Cardiac muscle cell (in vitro differentiated cells and primary cell): ENCODE data around the gene CPNE5. TPM values are rescaled to one million over a fixed set of nuclear protein-coding genes. Genes with fewer than 3 reads are reported as not detected.

Experiments
- DNase-seq, 2 donors: peaks; one replicate each; pipeline versions ENCODE4 v3.0.0 to v3.0.0-alpha.2; 2010 to 2017; ENCODE audit warnings: low read depth in 1 of 2, low spot score in 1 of 2
- H3K27ac ChIP-seq: fragments of 200-600 bp; sonication (generic); 2 replicates; pipeline ENCODE4 v1.5.1; 2016
- H3K27me3 ChIP-seq: fragments of 200-600 bp; sonication (generic); 2 replicates; pipeline ENCODE4 v1.6.0; 2016; ENCODE audit warnings: control low read depth
- H3K36me3 ChIP-seq: fragments of 200-600 bp; sonication (generic); 2 replicates; pipeline ENCODE4 v1.5.1; 2016; ENCODE audit warnings: control low read depth
- H3K4me1 ChIP-seq: fragments of 200-600 bp; sonication (generic); 2 replicates; pipeline ENCODE4 v1.8.1; 2017; ENCODE audit warnings: low read depth, mild to moderate bottlenecking, mixed run types
- H3K4me3 ChIP-seq: fragments of 200-600 bp; sonication (generic); 2 replicates; pipeline ENCODE4 v1.5.1; 2016; ENCODE audit warnings: mild to moderate bottlenecking
- H3K9me3 ChIP-seq: fragments of 200-600 bp; sonication (generic); 2 replicates; pipeline ENCODE4 v1.5.1; 2017; ENCODE audit warnings: low read depth, mild to moderate bottlenecking, control low read depth
- CTCF ChIP-seq: IDR thresholded peaks from 2 replicates; pipeline ENCODE4 v1.5.1; 2012; ENCODE audit warnings: low read depth, mild to moderate bottlenecking, low read length
- polyA plus RNA-seq: library from polyadenylated mRNA; unstranded; fragments of >200 nt; fragmentation: Nextera tagmentation; extraction: Ambion mirVana; gene quantifications from 2 replicates; pipeline ENCODE4 v1.2.1, GENCODE V29; 2016
- total RNA-seq: library from RNA; depleted of rRNA; stranded (reverse); fragments of >200 nt; gene quantifications from 2 replicates; pipeline ENCODE4 v1.2.3, GENCODE V29; 2016

CPNE5 gene
- total and polyA plus RNA-seq, 2 experiments from 2014 or later: 51.6 to 52.1 TPM

- Histone ChIP-seq H3K4me3 (no peak overlapping the region), H3K27ac (no peak overlapping the region), H3K27me3 (no peaks in the 10 kb centered on the region), H3K9me3 (no peaks in the 10 kb centered on the region), H3K4me1 (peaks cover 8% of the 10 kb centered on the region), H3K36me3 (no peaks in the 10 kb centered on the region)
- no peak for TF ChIP-seq CTCF
- DNase-seq: peak in 1 of 2 donors; percentile 88
Measured at GRCh38 chr6:36829919-36830544, 9.2 kb downstream of the CPNE5 start.

DNA sequence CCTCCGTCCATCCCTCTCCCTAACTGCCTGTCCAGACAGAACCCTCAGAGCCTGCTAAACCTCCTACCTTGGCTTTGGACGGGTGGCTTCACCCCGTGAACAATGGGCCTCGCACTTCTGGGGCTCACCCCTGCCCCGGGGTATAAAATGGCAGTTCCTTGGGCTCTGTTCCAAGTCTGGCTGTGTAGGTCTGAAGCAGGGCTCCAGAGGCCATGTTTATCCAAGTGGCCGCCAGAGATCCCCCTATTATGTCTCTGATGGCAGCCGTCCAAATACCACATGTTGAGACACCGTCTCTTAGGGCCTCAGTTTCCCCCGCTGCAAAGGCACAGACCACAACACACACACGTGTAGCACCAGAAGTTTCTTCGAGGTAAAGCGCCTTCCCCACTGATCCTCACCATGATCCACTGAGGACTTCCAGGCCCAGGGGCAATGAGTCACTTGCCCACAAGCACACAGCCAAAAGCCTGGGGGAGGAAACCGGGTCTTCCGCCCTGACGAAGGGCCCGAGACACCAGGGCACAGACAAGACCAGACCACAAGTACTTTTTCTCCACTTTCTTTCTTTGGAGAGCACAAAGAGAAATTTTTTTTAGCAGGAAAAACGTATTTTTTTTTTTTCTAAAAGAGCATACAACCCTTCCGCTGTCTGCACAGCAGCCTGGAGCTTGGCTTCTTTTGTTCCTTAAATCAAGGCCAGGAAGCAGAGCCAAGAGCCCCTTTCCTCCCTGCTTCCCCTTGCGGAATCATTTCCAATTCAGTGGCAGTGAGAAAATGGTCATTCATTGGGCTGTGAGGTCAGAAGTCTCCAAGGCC is 11.8 kb downstream of the CPNE5 start:
- Histone ChIP-seq H3K4me1 (no peaks in the 10 kb centered on the region), H3K36me3 (no peaks in the 10 kb centered on the region), H3K9me3 (no peaks in the 10 kb centered on the region), H3K4me3 (no peak overlapping the region), H3K27ac (no peak overlapping the region), H3K27me3 (no peaks in the 10 kb centered on the region)
- no peak for TF ChIP-seq CTCF
- peak in 1 of 2 donors; percentile 96 for DNase-seq

DNA sequence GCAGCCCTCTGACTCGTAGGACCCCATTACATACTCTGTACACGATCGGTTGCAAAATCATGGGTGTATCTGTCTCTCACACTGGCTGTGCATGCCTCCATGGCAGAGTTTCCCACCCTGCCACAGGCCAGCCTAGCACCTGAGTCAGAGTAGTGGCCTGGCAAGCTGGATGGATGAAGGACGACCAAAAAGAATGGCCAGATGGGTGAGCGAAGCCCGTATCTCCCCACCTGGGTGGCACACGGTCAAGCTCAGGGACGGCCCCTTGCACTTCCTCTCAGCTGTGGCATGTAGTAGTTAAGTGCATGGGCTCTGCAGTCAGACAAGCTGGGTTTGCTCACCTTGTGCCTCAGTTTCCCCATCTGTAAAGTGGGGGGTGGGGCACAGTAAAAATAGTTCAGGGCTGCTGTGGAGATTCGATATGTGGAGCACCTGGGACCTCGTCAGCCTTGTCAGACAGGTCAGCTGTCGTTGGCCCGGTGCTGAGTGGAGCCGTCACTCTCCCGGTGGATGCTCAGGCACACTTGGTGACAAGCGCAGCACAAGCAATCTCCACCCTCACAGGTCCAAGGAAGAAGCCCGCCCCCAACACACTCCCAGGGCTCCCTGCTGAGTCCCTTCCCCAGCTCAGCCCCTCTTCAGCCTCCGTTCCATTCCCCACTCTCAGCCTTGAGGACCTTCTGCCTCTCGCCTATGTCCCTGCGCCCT is 12.6 kb downstream of the CPNE5 start:
- Histone ChIP-seq H3K4me1 (no peaks in the 10 kb centered on the region), H3K9me3 (no peaks in the 10 kb centered on the region), H3K27ac (no peak overlapping the region), H3K27me3 (no peaks in the 10 kb centered on the region), H3K4me3 (no peak overlapping the region), H3K36me3 (no peaks in the 10 kb centered on the region)
- no peak for DNase-seq
- no peak for TF ChIP-seq CTCF

GRCh38 chr6:36825994-36826393 is 13.2 kb downstream of the CPNE5 start:
- Histone ChIP-seq H3K4me1 (no peaks in the 10 kb centered on the region), H3K27ac (no peak overlapping the region)

More at GRCh38 chr6:36825994-36826393, 13.2 kb downstream of the CPNE5 start:
- DNase-seq: no peak
- Histone ChIP-seq H3K4me3 (no peak overlapping the region), H3K9me3 (no peaks in the 10 kb centered on the region), H3K36me3 (no peaks in the 10 kb centered on the region), H3K27me3 (no peaks in the 10 kb centered on the region)
- no peak for TF ChIP-seq CTCF
